Measurements from ENCODE around the gene LILRA6. TPM values are rescaled to one million over a fixed set of nuclear protein-coding genes. Genes with fewer than 3 reads are reported as not detected.
A peak's percentile ranks its signal among the peaks of the same experiment; 100 is the strongest.

Gene LILRA6
- polyA plus RNA-seq, 1 donor from 2014 or later = not detected

DNA sequence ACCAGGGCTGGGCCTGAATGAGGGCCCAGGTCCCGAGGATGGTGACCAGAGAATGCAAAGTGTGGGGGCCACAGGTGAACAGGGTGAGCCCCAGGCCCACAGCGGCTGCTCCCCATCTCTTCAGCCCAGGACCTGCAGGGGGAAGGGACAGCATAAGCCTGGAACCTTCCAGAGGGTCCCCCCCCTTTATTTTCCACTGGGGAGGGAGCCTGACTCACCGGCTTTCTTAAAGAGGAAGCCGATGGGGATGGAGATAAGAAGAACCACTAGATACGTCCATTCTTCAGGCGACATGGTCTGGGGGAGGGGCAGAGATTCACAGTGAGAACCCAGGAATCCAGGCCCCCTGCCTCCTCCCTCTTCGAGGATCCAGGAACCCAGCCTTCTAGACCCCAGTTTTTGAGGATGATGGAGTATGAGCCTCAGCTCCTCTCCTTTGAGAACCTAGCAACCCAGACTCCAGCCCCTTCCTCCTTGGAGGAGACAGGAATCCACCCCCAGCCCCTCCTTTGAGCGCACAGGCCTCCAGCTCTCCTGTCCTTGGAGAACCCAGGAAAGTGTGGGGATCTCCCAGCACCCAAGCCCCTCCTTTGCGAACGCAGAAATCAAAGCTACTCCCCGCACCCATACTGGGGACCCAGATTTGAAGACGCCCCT is 54.2 kb downstream of the LILRA6 start:
- H3K9ac ChIP-seq (ENCODE audit: low read length) = peak overlapping the region; percentile 89
- H3K79me2 ChIP-seq (replicated peaks; ENCODE audit: insufficient read depth, low read length) = peaks cover 18% of the 10 kb centered on the region
- peak overlapping the region; percentile 87 for H3K27ac ChIP-seq (ENCODE audit: low read length)
- H3K9me3 ChIP-seq (ENCODE audit: low read length) = no peaks in the 10 kb centered on the region
- peak overlapping the region; percentile 70 for H3K4me2 ChIP-seq (ENCODE audit: low read length)
- TF ChIP-seq, protein P1, sequence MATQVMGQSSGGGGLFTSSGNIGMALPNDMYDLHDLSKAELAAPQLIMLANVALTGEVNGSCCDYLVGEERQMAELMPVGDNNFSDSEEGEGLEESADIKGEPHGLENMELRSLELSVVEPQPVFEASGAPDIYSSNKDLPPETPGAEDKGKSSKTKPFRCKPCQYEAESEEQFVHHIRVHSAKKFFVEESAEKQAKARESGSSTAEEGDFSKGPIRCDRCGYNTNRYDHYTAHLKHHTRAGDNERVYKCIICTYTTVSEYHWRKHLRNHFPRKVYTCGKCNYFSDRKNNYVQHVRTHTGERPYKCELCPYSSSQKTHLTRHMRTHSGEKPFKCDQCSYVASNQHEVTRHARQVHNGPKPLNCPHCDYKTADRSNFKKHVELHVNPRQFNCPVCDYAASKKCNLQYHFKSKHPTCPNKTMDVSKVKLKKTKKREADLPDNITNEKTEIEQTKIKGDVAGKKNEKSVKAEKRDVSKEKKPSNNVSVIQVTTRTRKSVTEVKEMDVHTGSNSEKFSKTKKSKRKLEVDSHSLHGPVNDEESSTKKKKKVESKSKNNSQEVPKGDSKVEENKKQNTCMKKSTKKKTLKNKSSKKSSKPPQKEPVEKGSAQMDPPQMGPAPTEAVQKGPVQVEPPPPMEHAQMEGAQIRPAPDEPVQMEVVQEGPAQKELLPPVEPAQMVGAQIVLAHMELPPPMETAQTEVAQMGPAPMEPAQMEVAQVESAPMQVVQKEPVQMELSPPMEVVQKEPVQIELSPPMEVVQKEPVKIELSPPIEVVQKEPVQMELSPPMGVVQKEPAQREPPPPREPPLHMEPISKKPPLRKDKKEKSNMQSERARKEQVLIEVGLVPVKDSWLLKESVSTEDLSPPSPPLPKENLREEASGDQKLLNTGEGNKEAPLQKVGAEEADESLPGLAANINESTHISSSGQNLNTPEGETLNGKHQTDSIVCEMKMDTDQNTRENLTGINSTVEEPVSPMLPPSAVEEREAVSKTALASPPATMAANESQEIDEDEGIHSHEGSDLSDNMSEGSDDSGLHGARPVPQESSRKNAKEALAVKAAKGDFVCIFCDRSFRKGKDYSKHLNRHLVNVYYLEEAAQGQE (IDR thresholded peaks at IDR 0.05; ENCODE audit: borderline replicate concordance) = no peak
- no peak for TF ChIP-seq EP300 (conservative IDR thresholded peaks at IDR 0.05; ENCODE audit: poor library complexity, severe bottlenecking)
- TF ChIP-seq, protein P2, sequence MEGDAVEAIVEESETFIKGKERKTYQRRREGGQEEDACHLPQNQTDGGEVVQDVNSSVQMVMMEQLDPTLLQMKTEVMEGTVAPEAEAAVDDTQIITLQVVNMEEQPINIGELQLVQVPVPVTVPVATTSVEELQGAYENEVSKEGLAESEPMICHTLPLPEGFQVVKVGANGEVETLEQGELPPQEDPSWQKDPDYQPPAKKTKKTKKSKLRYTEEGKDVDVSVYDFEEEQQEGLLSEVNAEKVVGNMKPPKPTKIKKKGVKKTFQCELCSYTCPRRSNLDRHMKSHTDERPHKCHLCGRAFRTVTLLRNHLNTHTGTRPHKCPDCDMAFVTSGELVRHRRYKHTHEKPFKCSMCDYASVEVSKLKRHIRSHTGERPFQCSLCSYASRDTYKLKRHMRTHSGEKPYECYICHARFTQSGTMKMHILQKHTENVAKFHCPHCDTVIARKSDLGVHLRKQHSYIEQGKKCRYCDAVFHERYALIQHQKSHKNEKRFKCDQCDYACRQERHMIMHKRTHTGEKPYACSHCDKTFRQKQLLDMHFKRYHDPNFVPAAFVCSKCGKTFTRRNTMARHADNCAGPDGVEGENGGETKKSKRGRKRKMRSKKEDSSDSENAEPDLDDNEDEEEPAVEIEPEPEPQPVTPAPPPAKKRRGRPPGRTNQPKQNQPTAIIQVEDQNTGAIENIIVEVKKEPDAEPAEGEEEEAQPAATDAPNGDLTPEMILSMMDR (IDR thresholded peaks at IDR 0.05; ENCODE audit: poor library complexity, severe bottlenecking) = no peak
- TF ChIP-seq POLR2AphosphoS5 (IDR thresholded peaks at IDR 0.05) = no peak
- no peak for TF ChIP-seq SMC3 (conservative IDR thresholded peaks at IDR 0.05; ENCODE audit: poor library complexity)
- no peak for TF ChIP-seq EZH2 (IDR thresholded peaks at IDR 0.05; ENCODE audit: borderline replicate concordance, insufficient read depth, low read length, poor library complexity, severe bottlenecking)
- TF ChIP-seq TAF1 (IDR thresholded peaks at IDR 0.05; ENCODE audit: low read depth) = no peak
- no peak for TF ChIP-seq RAD21 (conservative IDR thresholded peaks at IDR 0.05)
- TF ChIP-seq MXI1 (conservative IDR thresholded peaks at IDR 0.05; ENCODE audit: poor library complexity, severe bottlenecking) = no peak
- peak overlapping the region; percentile 99 for H3K4me3 ChIP-seq (ENCODE audit: low read length)
- H3K36me3 ChIP-seq (ENCODE audit: insufficient read depth, low read length) = no peaks in the 10 kb centered on the region
- no peak overlapping the region for H2AFZ ChIP-seq (ENCODE audit: low read depth, low read length)
- H3K9me2 ChIP-seq (ENCODE audit: insufficient read depth, low read length) = no peaks in the 10 kb centered on the region
- no peaks in the 10 kb centered on the region for H3K27me3 ChIP-seq (ENCODE audit: insufficient read depth, low read depth, low read length)
- no peaks in the 10 kb centered on the region for H3F3A ChIP-seq (ENCODE audit: insufficient read depth, low read length, poor library complexity, severe bottlenecking)
- H4K20me1 ChIP-seq (ENCODE audit: insufficient read depth) = no peaks in the 10 kb centered on the region

DNA sequence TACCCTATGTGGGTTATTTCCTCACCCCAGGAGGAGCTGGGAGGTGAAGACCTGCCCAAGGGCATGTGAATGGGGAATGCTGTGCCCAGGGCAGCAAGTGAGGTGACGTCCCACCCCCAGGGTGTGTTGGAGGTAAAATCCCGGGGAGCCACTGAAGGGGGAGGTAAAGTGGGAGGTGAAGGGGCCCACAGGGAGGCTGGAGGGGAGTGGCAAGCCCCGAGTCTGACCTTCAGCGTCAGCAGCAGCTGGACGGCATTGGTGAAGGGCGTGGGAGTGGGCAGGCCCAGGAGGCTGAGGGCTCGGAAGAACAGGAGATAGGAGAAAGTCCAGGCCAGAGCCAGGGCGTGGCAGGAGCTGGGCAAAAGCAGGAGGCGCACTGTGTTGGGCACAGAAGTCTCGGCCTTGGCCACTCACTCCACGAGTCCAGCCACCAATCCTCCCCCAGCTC is 55.6 kb downstream of the LILRA6 start:
- no peak for TF ChIP-seq SMC3 (conservative IDR thresholded peaks at IDR 0.05; ENCODE audit: poor library complexity)
- TF ChIP-seq, protein P1 (IDR thresholded peaks at IDR 0.05; ENCODE audit: borderline replicate concordance) = no peak
- TF ChIP-seq MXI1 (conservative IDR thresholded peaks at IDR 0.05; ENCODE audit: poor library complexity, severe bottlenecking) = no peak
- no peak for TF ChIP-seq RAD21 (conservative IDR thresholded peaks at IDR 0.05)
- TF ChIP-seq TAF1 (IDR thresholded peaks at IDR 0.05; ENCODE audit: low read depth) = no peak
- no peak for TF ChIP-seq EZH2 (IDR thresholded peaks at IDR 0.05; ENCODE audit: borderline replicate concordance, insufficient read depth, low read length, poor library complexity, severe bottlenecking)
- TF ChIP-seq, protein P2 (IDR thresholded peaks at IDR 0.05; ENCODE audit: poor library complexity, severe bottlenecking) = no peak
- TF ChIP-seq EP300 (conservative IDR thresholded peaks at IDR 0.05; ENCODE audit: poor library complexity, severe bottlenecking) = no peak
- no peak for TF ChIP-seq POLR2AphosphoS5 (IDR thresholded peaks at IDR 0.05)
- no peaks in the 10 kb centered on the region for H3K9me3 ChIP-seq (ENCODE audit: low read length)
- H3K4me3 ChIP-seq (ENCODE audit: low read length) = no peak overlapping the region
- H3K4me2 ChIP-seq (ENCODE audit: low read length) = no peak overlapping the region
- H2AFZ ChIP-seq (ENCODE audit: low read depth, low read length) = no peak overlapping the region
- no peaks in the 10 kb centered on the region for H3F3A ChIP-seq (ENCODE audit: insufficient read depth, low read length, poor library complexity, severe bottlenecking)
- H4K20me1 ChIP-seq (ENCODE audit: insufficient read depth) = no peaks in the 10 kb centered on the region
- no peak overlapping the region for H3K27ac ChIP-seq (ENCODE audit: low read length)
- peaks cover 14% of the 10 kb centered on the region for H3K79me2 ChIP-seq (replicated peaks; ENCODE audit: insufficient read depth, low read length)
- no peaks in the 10 kb centered on the region for H3K27me3 ChIP-seq (ENCODE audit: insufficient read depth, low read depth, low read length)
- H3K9ac ChIP-seq (ENCODE audit: low read length) = no peak overlapping the region
- H3K36me3 ChIP-seq (ENCODE audit: insufficient read depth, low read length) = no peaks in the 10 kb centered on the region
- no peaks in the 10 kb centered on the region for H3K9me2 ChIP-seq (ENCODE audit: insufficient read depth, low read length)
